Spleen (tissue), 13 donors: Measurements from ENCODE around the gene HOXD4. TPM values are rescaled to one million over a fixed set of nuclear protein-coding genes. Genes with fewer than 3 reads are reported as not detected.

Source experiments
- DNase-seq: peaks from one replicate; pipeline ENCODE4 v3.0.0-alpha.2; 2020
- H3K27ac ChIP-seq, 8 donors: fragments of 200-600 bp; sonication (generic) in 7 of 8; 1 replicate in 4 of 8; 2 replicates in 4 of 8; pipeline versions ENCODE4 v1.5.0 to v1.8.0; 2016 to 2021; ENCODE audit warnings: inconsistent platforms in 4 of 8, mild to moderate bottlenecking in 4 of 8, moderate library complexity in 1 of 8
- H3K27me3 ChIP-seq, 7 donors: fragments of 200-600 bp; sonication (generic) in 6 of 7; replicated peaks in 1 of 7; 1 replicate in 4 of 7; 2 replicates in 3 of 7; pipeline versions ENCODE4 v1.5.0 to v1.8.0; 2016 to 2021; ENCODE audit warnings: inconsistent platforms in 3 of 7, mild to moderate bottlenecking in 1 of 7
- H3K36me3 ChIP-seq, 6 donors: fragments of 200-600 bp; sonication (generic) in 5 of 6; 1 replicate in 4 of 6; 2 replicates in 2 of 6; pipeline versions ENCODE4 v1.5.0 to v1.8.0; 2016 to 2021; ENCODE audit warnings: inconsistent platforms in 2 of 6
- H3K4me1 ChIP-seq, 6 donors: fragments of 200-600 bp; sonication (generic) in 5 of 6; 1 replicate in 3 of 6; 2 replicates in 3 of 6; pipeline versions ENCODE4 v1.5.0 to v1.8.0; 2016 to 2021; ENCODE audit warnings: inconsistent platforms in 3 of 6
- H3K4me3 ChIP-seq, 8 donors: fragments of 200-600 bp; sonication (generic) in 7 of 8; 1 replicate in 4 of 8; 2 replicates in 4 of 8; pipeline versions ENCODE4 v1.5.0 to v1.8.0; 2016 to 2021; ENCODE audit warnings: inconsistent platforms in 4 of 8, mild to moderate bottlenecking in 4 of 8, moderate library complexity in 2 of 8
- H3K9me3 ChIP-seq, 8 donors: fragments of 200-600 bp; sonication (generic) in 7 of 8; 1 replicate in 4 of 8; 2 replicates in 4 of 8; pipeline versions ENCODE4 v1.5.0 to v1.8.0; 2016 to 2021; ENCODE audit warnings: inconsistent platforms in 4 of 8
- POLR2A ChIP-seq, 3 donors: fragments of 450-650 bp; IDR thresholded peaks; one replicate each; pipeline ENCODE4 v1.5.1; 2017; ENCODE audit warnings: antibody characterized with exemption in 3 of 3, mild to moderate bottlenecking in 1 of 3
- POLR2AphosphoS5 ChIP-seq, 3 donors: sonication (generic); formaldehyde crosslinking; IDR thresholded peaks; one replicate each; pipeline ENCODE4 v1.5.1; 2017; ENCODE audit warnings: antibody characterized with exemption in 3 of 3
- WGBS, 5 donors: extraction: QIAGEN DNeasy Blood & Tissue Kit in 3 of 5; methylation state at CpG; one replicate each; pipeline versions ENCODE4 v1.1.5 to v1.1.7; 2013 to 2018; 5-methylcytosine and 5-hydroxymethylcytosine counted together
- intact Hi-C: fragments of 100-400 bp; cut with DNase I; formaldehyde crosslinking; loops from one replicate; pipeline ENCODE4 v1.15.0; 2023; ENCODE audit warnings: low total_unique reads
- long read RNA-seq, 2 donors: transcript quantifications; one replicate each; lab custom pipeline, GENCODE V29; 2026
- polyA plus RNA-seq, 3 donors: library from polyadenylated mRNA; stranded (reverse); fragments of 200-250 nt; gene quantifications; one replicate each; pipeline ENCODE4 v1.2.1, GENCODE V29; 2013
- total RNA-seq, 7 donors: library from RNA; depleted of rRNA in 3 of 7; stranded (reverse); fragments of >200 nt in 3 of 7; fragmentation: NEBNext Ultra II Directional in 4 of 7; extraction: Animal tissue kit (Norgen Biotek cat#: 25700) in 4 of 7; gene quantifications; one replicate each; pipeline versions ENCODE4 v1.1.0 to v1.2.1, GENCODE V29; 2016 to 2021
- TF ChIP-seq, protein P1 (sequence below), 11 experiments: fragments of 200-600 bp in 7 of 11; fragments of 450-650 bp in 4 of 11; sonication (generic) in 4 of 11; IDR thresholded peaks in 8 of 11; conservative IDR thresholded peaks in 3 of 11; 1 replicate in 7 of 11; 2 replicates in 4 of 11; pipeline versions ENCODE4 v1.4.0 to v1.8.0; 2016 to 2021; ENCODE audit warnings: antibody characterized with exemption in 11 of 11, inconsistent platforms in 4 of 11, mild to moderate bottlenecking in 1 of 11
- donor health status: healthy with polysubstance abuse.
- donor health status: DM: no; HTN: no; CAD: no; lungs with moderate emphysema.
- donor health status: DM: no; HTN: no; CAD: no.
- donor health status: Bipolar disorder and iron deficiency.
- donor health status: healthy.
- donor health status: DM: no; HTN: no; CAD: no.
- donor health status: DM: yes; HTN: yes; CAD: no.

The HOXD4 gene
- total RNA-seq (1 to 10 TPM; 3.9 to 9.8 (median 8.3) TPM), polyA plus RNA-seq (1 to 10 TPM in 2 of 3 donors, under 1 TPM in 1; 0.88 to 5.1 (median 2.1) TPM)
- long read RNA-seq, donor 1, partial matches to known transcripts = 0 of 3 reads
- long read RNA-seq, donor 1, other reads (novel, unspliced or antisense) = 0 of 3 reads
- long read RNA-seq, donor 2 = 0 reads

DNA sequence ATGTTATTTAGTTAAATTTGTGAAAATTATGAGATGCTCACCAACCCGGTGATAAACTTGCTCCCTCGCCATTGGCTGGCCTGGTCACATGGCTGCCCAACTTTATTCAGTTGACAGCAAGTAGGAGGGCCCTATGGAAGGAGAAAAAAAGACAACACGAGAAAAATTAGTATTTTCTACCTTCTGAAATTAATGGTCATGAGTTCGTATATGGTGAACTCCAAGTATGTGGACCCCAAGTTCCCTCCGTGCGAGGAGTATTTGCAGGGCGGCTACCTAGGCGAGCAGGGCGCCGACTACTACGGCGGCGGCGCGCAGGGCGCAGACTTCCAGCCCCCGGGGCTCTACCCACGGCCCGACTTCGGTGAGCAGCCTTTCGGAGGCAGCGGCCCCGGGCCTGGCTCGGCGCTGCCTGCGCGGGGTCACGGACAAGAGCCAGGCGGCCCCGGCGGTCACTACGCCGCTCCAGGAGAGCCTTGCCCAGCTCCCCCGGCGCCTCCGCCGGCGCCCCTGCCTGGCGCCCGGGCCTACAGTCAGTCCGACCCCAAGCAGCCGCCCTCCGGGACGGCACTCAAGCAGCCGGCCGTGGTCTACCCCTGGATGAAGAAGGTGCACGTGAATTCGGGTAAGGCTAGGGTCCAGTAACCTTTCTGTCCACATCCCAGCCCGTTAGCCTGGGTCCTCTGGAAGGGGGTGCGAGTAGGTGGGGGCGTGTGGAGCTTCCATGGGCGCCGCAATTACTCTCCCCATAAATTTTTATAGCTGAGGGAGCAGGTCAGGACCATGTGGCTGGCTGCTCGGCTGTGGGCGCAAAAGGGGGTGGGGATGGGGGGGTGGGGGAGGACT lies at the start of gene HOXD4:
Gene HOXD4 (plus strand): TSS at position 109 of the 846 bp plus-strand sequence. CDS start 84 bp downstream, at position 193.
- Histone ChIP-seq H3K27ac (peak within 1 kb of the TSS in 5 of 8 donors; percentile 36 to 60 (median 56)), H3K9me3 (no peaks in the 10 kb centered on the region), H3K4me3 (peak within 1 kb of the TSS in 7 of 8 donors; percentile 1 to 59 (median 8)), H3K36me3 (no peaks in the 10 kb centered on the region), H3K4me1 (peaks cover 0 to 29% (median 8%) of the 10 kb centered on the region in 6 donors), H3K27me3 (peaks cover 0 to 100% (median 90%) of the 10 kb centered on the region in 7 donors)
- intact Hi-C loops = no loop called here
- TF ChIP-seq POLR2A (IDR thresholded peaks at IDR 0.05) (no peak), POLR2AphosphoS5 (IDR thresholded peaks at IDR 0.05) (no peak)
- TF ChIP-seq, protein P1, sequence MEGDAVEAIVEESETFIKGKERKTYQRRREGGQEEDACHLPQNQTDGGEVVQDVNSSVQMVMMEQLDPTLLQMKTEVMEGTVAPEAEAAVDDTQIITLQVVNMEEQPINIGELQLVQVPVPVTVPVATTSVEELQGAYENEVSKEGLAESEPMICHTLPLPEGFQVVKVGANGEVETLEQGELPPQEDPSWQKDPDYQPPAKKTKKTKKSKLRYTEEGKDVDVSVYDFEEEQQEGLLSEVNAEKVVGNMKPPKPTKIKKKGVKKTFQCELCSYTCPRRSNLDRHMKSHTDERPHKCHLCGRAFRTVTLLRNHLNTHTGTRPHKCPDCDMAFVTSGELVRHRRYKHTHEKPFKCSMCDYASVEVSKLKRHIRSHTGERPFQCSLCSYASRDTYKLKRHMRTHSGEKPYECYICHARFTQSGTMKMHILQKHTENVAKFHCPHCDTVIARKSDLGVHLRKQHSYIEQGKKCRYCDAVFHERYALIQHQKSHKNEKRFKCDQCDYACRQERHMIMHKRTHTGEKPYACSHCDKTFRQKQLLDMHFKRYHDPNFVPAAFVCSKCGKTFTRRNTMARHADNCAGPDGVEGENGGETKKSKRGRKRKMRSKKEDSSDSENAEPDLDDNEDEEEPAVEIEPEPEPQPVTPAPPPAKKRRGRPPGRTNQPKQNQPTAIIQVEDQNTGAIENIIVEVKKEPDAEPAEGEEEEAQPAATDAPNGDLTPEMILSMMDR (IDR thresholded peaks at IDR 0.05 in 8 of 11, conservative IDR thresholded peaks at IDR 0.05 in 3 of 11) = no peak
- 4 to 16% (median 14%) methylated on average over 32 to 55 of the region's 55 CpGs for WGBS, 5 donors
- no peak for DNase-seq

GRCh38 chr2:176101842-176102241 lies 49.5 kb upstream of the HOXD4 start:
- intact Hi-C loops = loop anchor here (5.0 kb wide), 1 partner anchor 415 kb away; no protein-coding TSS in a partner anchor
- Histone ChIP-seq H3K27me3 (peaks cover 26 to 100% (median 100%) of the 10 kb centered on the region in 7 donors), H3K36me3 (no peaks in the 10 kb centered on the region), H3K9me3 (peaks cover 0 to 6% (median 0%) of the 10 kb centered on the region in 8 donors), H3K4me1 (peaks cover 16 to 69% (median 48%) of the 10 kb centered on the region in 6 donors), H3K4me3 (no peak overlapping the region), H3K27ac (no peak overlapping the region)
- no peak for TF ChIP-seq POLR2AphosphoS5 (IDR thresholded peaks at IDR 0.05)
- TF ChIP-seq, protein P1 (IDR thresholded peaks at IDR 0.05 in 8 of 11, conservative IDR thresholded peaks at IDR 0.05 in 3 of 11) = no peak
- TF ChIP-seq POLR2A (IDR thresholded peaks at IDR 0.05) = no peak
- no peak for DNase-seq
- 19 to 29% (median 28%) methylated on average over 5 of the region's 5 CpGs for WGBS, 5 donors

- Histone ChIP-seq H3K4me1 (peaks cover 16 to 69% (median 48%) of the 10 kb centered on the region in 6 donors), H3K4me3 (no peak overlapping the region), H3K9me3 (peaks cover 0 to 10% (median 0%) of the 10 kb centered on the region in 8 donors), H3K27ac (no peak overlapping the region), H3K36me3 (no peaks in the 10 kb centered on the region), H3K27me3 (peaks cover 26 to 100% (median 100%) of the 10 kb centered on the region in 7 donors)
- intact Hi-C loops = loop anchor here (5.0 kb wide), 1 partner anchor 415 kb away; no protein-coding TSS in a partner anchor
- TF ChIP-seq, protein P1 (IDR thresholded peaks at IDR 0.05 in 8 of 11, conservative IDR thresholded peaks at IDR 0.05 in 3 of 11) = no peak
- TF ChIP-seq POLR2A (IDR thresholded peaks at IDR 0.05) (no peak), POLR2AphosphoS5 (IDR thresholded peaks at IDR 0.05) (no peak)
- 8 to 21% (median 14%) methylated on average over 6 to 7 of the region's 7 CpGs for WGBS, 5 donors
- no peak for DNase-seq
Measured at GRCh38 chr2:176102309-176102866, 49.0 kb upstream of the HOXD4 start.
